Endometrium (tissue), 2 donors: ENCODE results near the gene CERS1.

Source experiments
- FAIRE-seq: peaks from 2 replicates; lab custom pipeline; 2012; peaks lifted over from hg19 to GRCh38; lab: Jason Lieb, UNC
- donor health status: control.
- donor health status: control.

CERS1 gene

GRCh38 chr19:18856385-18857126 lies 39.4 kb downstream of the CERS1 start:
- FAIRE-seq, result no peak

DNA sequence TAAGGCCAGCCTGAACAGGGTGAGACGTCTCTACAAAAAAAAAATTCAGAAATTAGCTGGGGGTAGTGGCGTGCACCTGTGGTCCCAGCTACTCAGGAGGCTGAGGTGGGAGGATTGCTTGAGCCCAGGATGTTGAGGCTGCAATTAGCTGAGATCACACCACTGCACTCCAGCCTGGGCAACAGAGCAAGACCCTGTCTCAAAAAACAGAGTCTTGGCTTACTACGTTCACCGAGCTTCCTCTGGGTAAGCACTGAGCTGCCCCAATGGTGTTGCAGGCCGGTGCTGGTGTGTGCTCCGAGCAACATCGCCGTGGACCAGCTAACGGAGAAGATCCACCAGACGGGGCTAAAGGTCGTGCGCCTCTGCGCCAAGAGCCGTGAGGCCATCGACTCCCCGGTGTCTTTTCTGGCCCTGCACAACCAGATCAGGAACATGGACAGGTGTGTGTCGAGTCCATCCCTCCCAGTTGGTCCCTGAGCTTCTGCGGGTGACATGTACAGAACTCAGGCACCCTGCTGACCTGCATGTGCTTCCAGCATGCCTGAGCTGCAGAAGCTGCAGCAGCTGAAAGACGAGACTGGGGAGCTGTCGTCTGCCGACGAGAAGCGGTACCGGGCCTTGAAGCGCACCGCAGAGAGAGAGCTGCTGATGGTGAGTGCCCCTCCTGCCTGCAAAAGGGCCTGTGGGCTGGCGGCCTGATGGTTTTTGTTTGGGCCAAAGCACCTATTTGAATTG lies 40.1 kb downstream of the CERS1 start:
- no peak for FAIRE-seq

DNA sequence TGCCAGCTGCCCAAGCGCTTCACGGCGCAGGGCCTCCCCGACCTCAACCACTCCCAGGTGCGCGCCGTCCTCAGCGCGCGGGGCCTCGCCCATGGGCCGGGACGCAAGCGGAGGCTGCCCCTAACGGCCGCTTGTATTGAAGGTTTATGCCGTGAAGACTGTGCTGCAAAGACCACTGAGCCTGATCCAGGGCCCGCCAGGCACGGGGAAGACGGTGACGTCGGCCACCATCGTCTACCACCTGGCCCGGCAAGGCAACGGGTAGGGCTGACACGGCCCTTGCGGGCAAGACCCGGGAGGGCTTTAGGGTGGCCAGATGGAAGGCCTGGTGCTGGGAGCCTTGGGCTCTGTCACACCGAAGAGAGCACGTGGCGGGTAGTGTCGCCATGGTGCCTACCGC lies 41.0 kb downstream of the CERS1 start:
- no peak for FAIRE-seq

GRCh38 chr19:18853755-18854427 lies 42.1 kb downstream of the CERS1 start:
- FAIRE-seq, result no peak

- no peak for FAIRE-seq
Measured at GRCh38 chr19:18852648-18853047, 43.3 kb downstream of the CERS1 start.

DNA sequence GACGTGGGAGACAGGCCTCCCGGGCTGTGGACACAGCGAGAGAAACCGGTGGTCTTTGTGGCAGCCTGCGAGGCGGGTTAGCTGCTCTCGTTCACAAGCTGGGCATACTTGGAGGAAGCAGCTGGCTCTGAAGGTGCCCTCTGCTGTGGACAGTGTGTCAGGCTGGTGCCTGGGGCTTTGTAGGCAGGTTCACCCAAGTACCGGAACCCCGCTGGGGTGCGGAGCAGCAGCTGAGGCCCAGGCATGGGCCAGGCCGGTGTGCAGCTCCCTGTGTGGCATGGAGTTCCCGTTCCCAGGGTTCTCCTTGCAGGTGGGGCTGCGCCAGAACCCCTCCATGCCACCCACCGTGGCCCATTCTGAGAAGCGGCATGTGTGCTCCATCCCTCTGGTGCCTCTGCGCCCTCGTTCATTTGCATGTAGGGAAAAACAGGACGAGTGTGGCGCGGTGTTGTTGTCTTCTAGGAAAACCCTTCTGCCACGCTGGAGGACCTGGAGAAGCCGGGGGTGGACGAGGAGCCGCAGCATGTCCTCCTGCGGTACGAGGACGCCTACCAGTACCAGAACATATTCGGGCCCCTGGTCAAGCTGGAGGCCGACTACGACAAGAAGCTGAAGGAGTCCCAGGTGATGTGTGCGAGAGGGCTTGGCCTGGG lies 44.2 kb downstream of the CERS1 start:
- no peak for FAIRE-seq

GRCh38 chr19:18850471-18851375 lies 45.2 kb downstream of the CERS1 start:
- no peak for FAIRE-seq

DNA sequence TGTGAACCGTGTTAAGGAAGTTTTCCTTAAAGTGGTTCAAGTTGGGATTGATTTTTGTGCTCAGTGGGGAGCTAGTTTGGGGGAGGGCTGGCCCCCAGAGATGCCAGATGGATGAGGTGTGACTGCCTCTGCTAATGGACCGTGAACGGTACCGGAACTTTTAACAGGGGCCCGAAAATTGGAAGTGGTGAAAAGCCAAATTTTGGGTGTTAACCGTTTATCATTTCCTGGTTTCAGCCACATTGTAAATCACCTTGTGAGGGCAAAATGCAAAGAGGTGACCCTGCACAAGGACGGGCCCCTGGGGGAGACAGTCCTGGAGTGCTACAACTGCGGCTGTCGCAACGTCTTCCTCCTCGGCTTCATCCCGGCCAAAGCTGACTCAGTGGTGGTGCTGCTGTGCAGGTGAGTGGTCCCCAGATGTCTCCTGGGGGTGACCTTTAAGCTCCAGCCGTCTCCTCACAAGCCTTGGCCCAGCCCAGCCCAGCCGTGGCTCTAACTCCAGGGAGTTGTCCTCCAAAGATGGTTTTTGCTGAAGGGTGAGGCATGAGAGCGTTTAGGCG lies 46.0 kb downstream of the CERS1 start:
- FAIRE-seq, result no peak

GRCh38 chr19:18848878-18849661 lies 46.9 kb downstream of the CERS1 start:
- FAIRE-seq, result no peak

DNA sequence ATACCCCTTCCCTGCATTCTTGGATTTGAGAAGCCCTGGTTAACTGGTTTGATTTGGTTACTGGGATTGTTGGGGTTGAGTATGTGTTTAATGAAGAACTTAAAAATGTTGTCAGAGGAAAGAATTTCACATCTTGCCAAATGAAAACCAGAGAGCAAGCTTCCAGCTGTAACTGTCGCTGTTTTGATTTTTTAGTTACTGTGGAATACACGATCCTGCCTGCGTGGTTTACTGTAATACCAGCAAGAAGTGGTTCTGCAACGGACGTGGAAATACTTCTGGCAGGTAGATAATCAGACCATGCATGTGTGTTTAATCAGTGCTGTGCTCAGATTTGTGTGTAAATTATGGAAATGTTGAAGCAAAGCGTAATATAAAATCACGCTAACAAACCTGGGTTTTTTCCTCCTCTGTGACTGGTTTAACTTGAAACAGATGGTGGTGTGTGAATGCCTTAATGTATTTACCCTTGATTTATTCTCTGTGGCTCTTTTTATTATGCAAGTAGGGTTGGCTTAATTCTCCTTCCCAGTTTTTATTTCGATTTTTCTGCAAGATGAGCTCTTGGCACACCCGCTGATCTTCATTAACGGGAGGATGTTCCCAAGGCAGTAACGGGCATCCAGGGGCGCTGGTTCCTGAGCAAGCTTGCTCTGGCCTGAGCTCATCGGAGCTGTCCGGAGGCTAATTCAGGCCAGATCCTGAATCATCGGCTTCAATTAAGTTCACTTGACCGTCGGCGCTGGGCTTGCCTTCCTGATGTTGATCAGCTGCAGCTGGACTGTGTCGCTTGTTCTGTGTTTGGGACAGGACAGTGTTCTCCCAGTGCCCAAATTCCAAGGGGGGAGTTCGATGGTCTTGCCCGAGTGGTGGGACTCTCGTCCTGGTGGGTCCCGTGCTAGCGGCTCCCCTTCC lies 48.2 kb downstream of the CERS1 start:
- peak; percentile 72 for FAIRE-seq

- no peak for FAIRE-seq
Measured at GRCh38 chr19:18846862-18847548, 49.0 kb downstream of the CERS1 start.

DNA sequence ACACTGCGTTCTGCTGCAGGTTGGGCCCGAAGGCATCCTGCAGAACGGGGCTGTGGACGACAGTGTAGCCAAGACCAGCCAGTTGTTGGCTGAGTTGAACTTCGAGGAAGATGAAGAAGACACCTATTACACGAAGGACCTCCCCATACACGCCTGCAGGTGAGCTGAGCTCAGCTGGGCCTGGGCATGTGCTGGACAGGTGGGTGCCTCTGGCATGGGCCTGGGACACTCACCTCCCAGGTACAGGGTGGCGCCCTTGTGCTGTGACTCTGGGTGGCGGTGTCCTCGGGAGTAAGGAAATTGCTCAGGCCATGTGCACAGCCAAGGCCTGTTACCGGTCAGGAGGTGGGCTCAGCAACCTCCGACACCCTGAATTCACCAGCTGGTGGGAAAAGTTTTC lies 50.0 kb downstream of the CERS1 start:
- no peak for FAIRE-seq

GRCh38 chr19:18844806-18845329 lies 51.1 kb downstream of the CERS1 start:
- no peak for FAIRE-seq

DNA sequence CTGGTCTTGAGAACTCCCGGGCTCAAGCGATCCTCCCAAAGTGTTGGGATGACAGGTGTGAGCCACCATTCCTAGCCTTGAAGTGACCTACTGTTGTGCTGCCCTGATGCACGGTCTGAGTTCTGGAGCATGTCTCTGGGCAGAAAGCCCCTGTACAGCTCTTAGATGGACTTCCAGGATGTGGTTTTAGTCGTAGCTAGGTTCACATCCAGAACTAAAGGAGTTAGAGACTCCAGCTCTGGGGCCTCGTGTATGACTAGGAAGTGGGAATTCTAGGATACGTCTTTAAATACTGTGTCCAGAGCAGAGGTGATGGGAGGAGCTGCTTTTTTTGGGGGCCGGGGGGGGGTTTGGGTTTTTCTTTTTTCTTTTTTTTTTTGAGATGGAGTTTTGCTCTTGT lies 52.0 kb downstream of the CERS1 start:
- FAIRE-seq, result no peak

GRCh38 chr19:18842166-18842565 lies 53.8 kb downstream of the CERS1 start:
- no peak for FAIRE-seq

DNA sequence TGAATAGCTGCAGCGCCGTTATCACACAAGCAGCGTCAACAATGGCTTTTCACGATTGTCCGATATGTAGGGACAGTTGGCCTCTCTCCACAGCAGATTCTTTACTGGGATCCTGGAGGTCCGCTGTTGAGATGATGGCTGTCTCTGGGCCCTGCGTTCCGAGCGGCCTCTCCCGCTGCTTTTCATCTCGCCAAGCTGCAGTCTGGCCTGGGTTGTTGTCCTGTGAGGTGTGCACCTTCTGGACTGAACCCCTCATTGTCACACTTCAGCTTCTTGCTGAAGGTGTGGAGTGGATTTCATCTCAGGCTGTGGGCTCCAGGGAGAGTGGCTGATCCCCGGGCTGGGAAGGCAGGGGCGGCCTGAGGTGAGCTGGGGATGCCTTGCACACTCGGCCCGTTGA lies 54.6 kb downstream of the CERS1 start:
- no peak for FAIRE-seq

- FAIRE-seq, result no peak
Measured at GRCh38 chr19:18840288-18841267, 55.4 kb downstream of the CERS1 start.
